HG03060 (cell line): ENCODE results near the gene SPATA32.
A peak's percentile ranks its signal among the peaks of the same experiment; 100 is the strongest.
"Not testable (repeated sequence)": the region's sequence is repeated elsewhere in the genome, so short reads cannot be mapped to it uniquely, and the experiment has no call there.

Source experiments
- ATAC-seq: cut with Tn5 transposase; IDR thresholded peaks from one replicate; pipeline ENCODE4 v1.9.1; 2021; ENCODE audit warnings: low read depth, moderate number of reproducible peaks; ENCODE audit not compliant: unreplicated experiment

The SPATA32 gene, protein sequence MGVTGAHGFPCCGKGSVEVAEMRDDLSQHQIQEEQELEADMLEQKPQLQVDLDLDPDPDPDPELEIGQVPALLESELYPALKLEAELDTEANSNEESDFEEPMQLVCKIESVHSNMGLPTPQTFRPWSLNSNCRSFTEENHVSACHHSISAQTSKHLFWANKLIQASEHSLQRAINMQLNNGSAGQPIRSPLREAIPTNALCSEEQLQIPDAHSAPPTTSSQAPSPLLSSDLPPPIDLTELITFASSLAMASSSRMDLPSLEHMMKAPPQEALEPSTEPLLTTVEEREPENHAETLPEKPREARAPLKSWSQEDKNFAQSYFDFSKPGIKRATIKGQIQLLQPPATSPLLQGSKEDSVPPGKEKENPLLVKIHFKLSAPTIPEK

DNA sequence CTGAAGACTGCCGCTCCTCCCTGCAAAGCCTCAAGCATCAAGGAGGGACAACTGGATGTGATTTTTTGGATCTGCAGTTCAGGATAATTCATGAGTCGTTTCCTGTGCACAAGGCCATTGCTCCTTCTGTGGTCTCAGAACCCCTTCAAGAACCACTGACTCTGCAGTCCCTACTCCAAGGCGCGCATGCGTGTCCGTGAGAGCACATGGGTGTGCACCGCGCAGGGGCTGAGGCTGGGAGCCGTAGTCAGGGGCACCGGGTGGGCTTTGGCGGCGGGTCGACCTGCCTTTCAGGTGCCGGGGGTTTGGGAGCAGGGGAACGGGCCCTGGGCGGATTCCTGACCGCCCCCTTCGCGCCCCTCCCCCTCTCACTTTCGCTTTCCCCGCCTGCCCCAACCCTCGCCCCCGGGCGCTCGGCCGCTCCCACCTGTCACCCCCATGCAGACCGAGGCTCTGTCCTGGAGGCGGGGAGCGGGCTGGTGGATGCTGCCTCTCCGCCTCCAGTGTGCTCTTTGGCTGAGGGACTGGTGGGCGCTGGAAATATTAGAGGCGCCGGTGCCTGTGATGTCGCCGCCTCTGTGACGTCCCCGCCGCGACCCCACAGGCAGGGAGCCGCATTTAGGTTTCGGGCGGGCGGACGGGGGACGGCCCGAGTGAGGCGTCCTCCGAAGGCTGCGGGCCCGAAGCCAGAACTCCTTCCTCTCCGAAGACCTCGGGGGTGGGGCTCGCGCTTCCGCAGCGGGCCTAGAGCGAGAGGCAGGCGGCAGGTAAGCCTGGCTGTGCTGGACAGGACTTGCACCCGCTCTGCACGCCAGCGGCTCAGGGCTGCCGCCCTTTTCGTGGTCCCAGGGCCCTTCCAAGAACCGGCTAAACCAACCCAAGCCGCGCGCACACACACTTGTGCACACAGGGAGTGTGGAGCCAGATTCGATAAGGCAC lies at the start of gene SPATA32:
Gene SPATA32 (minus strand): TSS at position 518 of the 939 bp plus-strand sequence. CDS start 78 bp downstream, at position 440.
- no peak for ATAC-seq

DNA sequence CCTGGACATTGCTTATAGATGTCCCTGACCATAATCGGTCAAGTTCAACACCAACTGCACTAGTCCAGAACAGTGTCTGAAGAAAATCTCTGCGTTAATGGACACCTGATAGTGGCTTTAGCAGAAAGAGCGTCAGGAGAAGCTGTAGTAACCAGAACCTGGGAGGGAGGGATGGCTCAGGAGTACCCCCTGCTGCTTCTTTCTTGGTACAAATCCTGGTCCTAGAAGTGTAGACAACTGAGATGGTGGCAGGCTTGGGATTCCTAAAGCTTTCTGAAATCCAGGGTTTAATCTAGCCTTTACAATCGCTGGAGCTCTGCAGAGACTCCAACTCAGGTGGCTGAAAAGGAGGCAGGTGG lies 49.5 kb upstream of the SPATA32 start:
- ATAC-seq, result no peak

DNA sequence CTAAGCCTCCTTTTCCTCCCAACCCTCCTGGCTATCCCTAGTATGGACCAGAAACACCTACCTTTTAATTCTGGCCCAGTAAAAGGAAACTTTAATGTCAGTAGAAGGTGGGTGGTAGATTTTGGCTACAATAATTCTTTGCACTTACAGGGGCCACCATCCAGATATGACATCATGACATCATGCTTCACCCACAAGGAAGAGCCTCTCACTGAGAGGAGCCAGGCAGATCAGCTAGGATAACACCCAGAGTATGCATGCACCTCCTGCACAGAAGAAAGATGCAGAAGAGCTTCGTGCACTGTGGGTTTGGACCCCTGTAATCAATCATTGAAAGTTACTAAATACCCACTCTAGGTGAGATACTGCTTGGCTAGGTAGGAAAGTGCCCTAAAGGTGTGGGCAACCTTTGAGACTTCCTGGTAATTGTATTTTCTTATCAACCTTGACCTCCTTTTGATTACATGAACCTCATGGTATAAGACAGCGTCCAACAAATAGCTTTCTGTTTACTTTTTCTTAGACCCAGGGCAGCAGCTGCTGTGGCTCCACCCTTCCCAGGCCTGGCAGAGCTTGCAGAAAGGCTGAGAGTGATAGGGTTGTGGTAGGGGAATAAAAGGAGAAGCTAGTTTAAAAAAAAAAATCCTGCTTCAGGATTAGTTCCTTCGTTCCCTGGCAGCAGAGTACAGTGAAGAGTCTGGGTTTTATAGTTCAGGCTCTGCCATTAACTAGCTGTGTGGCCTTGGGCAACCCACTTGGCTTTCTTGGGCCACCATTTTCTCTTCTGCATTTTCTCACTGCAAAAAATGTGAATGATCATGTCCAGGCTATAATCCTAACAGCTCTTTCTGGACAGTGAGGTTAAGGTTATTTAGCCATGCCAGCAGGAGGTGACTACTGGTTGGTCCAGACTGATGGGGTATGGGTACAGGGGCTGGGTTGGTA lies 48.8 kb upstream of the SPATA32 start:
- no peak for ATAC-seq

DNA sequence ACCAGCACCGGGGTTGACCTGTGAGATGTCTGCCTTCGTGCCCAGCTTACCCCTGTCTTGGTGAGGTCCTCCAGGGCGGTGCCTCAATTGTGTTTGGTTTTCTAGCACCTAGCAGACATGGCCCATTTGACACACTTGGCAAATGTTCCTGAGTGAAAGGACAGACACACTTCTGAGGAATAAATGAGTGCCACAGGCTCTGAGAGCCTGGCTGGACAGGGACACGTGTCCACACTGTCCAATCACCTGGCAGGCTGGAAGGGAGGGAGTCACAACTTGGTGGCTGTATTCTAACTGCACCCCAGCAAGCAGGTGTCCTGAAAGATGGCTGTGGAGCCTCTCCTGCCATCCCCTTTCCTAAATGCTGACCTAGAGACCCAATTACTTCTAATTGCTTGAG lies 47.5 kb upstream of the SPATA32 start:
- no peak for ATAC-seq

DNA sequence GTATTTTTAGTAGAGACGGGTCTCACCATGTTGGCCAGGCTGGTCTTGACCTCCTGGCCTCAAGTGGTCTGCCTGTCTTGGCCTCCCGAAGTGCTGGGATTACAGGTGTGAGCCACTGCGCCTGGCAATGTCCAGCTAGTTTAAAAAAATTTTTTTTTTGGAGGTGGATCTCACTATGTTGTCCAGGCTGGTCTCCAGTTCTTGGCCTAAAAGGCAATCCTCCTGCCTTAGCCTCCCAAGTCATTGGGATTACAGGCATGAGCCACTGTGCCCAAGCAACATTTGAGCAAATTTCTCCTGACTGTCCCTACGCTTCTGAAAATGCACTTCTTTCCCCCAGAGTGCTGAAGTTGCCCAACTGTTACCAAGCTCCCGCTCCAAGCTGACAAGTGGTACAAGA lies 46.9 kb upstream of the SPATA32 start:
- no peak for ATAC-seq

DNA sequence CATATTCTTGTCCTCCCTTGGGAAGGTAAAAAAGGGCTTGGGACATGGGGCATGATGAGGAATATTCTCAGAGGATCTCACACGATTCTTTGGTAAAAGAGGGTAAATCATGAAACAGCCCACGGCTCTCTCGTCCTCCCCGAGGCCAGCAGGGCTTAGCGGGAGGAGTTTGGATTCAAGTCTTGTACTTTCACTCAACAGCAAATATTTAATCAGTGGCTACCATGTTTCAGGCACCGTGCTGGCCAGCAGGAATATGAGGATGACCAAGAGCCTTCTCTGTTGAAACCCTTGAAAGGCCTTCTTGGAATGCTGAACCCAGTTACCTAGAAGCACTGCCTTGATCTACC lies 46.1 kb upstream of the SPATA32 start:
- ATAC-seq, result no peak

DNA sequence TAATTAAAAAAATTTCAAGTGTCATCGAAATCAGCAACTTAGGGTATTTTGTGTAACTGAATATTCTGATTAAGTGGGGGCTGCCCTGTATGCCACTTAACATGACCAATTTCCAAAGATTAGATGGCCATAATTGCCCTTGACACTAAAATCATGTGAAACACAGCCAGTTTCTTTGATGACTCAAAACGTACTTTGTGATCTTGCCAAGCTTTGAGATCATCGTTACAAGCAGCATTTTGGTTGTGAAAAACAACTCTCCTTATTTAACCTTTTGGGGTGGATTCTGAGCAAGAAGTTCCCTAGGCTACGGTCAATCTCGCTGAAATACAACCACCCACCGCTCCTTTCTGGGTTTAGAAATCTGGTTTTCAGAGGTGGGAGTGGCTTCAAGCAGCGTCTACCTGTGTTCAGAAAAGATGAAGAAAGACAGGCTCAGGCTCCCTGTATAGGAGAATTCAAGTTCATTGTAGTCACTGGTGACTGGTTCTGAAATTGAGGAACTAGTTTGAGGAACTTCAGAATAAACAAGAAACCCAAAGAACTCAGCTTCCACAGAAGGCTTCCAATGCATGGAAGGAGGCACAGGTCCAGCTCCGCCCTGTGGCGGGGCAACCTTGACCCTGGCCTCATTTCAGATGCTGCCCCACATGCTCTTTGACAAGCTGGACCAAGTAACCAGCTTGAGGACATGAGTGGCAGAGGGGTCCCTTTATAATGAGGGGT lies 45.6 kb upstream of the SPATA32 start:
- peak; percentile 33 for ATAC-seq

DNA sequence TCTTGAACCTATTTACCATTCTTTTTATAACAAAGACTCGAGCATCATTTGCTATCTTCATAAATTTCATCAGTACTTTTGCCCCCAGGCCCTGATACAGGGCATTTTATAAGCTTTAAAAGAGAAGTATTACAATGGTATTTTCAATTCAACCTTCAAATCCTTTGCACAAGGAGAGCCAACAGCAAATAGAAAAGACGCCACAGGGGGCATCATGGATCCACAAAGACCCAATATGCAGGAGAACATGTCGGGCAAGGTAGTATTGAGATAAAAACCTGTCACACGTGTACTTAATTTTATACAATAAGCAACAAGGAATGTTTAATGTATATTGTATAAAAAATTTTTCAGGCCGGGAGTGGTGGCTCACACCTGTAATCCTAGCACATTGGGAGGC lies 44.7 kb upstream of the SPATA32 start:
- ATAC-seq, result no peak

DNA sequence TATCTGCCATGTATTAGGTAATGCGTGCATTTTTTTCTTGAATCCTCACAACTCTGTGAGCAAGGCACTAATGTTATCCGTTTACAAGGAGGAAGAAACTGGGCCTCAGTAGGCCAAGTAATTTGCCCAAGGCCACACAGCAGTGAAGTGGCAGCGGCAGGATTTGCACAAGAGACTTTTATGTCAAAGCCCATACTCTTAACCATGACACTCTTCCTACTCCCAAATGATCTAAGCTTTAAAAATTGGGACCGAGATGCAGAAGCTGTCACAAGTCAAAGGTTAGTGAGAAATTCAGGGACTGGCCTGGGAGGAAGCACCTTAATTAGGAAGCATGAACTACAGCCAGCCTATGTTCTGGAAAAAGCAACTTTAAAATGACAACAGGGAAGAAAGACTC lies 44.2 kb upstream of the SPATA32 start:
- no peak for ATAC-seq

DNA sequence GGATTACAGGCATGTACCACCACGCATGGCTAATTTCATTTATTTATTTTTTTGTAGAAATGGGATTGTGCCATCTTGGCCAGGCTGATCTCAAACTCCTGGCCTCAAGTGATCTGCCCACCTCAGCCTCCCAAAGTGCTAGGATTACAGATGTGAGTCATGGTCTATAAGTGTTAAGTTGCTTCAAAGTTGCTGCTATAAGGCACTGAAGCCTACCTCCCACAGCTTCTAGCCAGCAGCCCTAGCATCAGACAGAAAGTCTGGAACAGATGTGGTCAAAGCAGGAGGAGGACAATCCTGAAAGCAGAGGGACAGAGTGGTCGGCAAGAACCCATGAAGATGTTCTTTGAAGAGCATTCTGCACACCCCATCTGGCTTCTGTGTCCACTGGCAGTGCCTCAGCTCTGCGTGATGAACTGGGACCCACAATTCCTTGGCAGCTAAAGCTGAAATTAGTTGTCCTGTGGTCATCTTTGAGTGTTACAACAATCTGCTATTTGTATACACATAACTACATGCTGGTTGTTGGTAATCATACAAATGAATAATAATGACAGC lies 43.7 kb upstream of the SPATA32 start:
- ATAC-seq, result no peak

DNA sequence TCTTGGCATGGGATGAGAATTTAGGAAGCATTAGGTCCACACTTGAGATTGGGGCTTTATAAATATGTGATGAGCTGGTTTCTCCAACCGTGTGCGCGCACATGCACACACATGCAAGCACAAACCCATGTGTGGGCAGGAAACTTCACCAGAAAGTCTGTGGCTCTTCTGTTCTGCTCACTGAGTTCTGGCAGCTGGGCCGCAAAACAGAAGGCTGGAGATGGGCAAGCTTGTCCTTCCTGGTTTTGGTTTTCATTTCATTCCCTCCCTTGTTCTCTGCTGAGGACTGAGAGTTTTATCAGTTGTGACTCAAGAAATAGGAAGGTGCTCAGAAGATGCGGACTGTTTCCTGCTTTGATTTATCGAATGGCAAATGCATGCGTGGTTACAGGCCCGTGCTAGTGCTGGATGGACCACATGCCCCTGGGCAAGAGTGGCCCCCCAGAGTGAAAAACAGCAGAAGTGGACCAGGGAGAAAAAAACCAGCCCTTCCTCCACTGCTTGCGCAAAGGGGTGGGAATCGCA lies 40.8 kb upstream of the SPATA32 start:
- no peak for ATAC-seq

DNA sequence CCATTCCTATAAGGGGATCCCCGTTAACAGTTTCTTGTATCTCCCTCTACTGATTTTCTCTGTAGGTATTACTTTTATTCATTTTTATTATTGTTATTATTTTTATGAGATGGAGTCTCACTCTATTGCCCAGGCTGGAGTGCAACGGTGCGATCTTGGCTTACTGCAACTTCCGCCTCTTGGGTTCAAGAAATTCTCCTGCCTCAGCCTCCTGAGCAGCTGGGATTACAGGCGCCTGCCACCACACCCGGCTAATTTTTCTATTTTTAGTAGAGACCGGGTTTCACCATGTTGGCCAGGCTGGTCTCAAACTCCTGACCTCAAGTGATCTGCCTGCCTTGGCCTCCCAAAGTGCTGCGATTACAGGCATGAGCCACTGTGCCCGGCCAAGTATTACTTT lies 40.3 kb upstream of the SPATA32 start:
- ATAC-seq, result not testable (repeated sequence)

DNA sequence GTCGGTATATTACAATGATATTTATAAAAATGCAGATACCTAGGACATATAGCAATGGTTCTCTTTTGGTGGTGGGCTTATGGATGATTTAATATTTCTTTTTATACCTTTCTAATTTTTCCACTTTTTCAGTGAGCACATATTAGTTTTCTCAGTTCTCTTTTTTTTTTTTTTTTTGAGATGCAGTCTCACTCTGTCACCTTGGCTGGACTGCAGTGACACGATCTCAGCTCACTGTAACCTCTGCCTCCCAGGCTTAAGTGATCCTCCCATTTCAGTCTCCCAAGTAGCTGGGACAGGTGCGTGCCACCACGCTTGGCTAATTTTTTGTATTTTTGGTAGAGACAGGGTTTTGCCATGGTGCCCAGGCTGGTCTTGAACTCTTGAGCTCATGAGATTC lies 39.8 kb upstream of the SPATA32 start:
- ATAC-seq, result no peak

DNA sequence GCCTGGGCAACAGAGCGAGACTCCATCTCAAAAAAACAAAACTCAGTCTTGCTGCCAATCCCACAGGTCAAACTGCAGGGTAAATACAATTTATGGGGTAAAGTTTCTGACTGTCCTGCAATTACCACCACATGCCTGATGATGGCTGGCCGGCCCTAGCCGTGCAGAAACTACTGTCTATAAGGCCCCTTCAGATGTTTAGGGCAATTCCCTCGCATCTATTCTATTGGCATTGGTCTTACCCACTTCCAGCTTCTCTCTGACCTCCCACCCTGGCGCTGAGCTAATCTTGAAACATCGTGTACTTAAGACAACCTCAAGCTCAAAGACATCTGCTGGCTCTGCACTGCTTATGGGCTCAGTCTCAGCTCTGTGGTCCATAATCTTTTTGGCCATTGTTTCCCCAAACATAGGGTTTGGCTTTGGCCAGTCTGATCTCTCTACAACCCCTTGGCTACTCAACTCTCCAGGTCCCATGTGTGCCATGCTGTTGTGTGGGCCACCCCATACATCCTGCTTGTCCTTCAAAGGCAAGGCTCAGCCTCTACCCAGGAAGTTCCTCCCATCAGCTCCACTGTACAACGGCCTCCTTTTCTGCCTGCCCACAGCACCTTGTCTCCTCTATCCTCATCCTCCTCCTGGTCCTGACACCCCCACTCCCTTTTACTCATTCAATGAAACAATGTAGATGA lies 38.3 kb upstream of the SPATA32 start:
- no peak for ATAC-seq

DNA sequence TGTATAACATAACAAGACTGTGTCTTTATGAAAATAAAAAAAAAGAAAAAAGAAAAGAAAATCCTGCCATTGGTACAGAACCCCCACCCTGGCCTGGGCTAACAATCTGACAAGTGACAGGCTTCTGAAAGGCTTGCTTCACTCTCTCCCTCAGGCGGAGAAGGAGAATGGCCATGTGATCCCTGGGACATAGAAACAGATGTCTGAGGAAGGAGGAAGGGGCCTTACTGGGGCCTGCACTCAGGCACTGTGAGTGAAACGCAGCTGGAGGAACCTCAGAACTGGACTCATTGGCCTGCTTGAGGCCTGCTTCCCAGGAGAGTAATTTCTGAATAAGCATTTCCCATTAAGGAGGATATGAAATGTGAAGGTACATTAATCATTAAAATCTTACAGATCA lies 37.5 kb upstream of the SPATA32 start:
- no peak for ATAC-seq

DNA sequence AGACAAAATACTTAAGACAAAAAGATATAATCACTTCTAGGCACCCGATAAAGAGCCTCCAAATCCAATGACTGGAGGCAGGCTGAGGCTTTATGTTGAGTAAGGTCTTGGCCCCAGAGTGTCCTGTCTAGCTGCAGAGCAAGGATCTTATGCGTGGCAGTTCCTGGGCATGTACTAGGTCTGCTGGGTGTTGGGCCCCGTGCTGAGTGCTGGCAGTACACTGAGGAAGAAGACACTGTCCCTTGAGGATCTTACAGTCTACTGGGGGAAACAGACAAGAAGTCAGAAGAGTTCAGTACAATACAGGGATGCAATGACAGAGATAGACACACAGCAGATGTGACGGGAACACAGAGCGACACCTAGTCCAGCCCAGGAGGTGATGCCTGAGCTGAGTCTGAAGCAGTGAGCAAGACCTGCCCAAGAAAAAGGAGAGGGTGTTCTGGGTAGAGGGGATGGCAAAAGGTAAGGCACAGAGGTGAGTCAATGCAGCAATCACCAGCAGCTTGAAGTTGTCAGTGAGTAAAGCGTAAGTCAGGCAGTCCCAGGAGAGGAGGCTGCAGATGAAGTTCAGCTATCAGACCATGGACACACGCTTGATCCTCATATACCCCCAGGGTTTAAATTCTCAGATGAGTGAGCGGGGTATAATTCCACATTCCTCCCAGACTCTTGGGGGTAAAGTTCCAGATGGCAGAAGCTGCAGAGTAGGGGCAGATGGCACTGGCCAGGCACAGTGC lies 36.8 kb upstream of the SPATA32 start:
- ATAC-seq, result no peak

DNA sequence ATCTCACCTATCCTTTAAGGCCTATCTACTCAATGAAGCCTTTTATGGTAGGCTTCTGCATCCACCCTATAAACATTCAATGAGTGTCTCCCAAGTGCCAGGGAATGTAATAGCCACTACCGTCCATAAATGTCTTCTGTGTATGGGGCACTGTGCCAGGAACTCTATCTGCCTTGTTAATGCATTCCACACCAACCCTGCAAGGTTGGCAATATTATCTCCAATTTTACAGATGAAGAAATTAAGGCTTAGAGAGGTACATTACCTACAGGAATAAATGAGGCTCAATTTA lies 34.9 kb upstream of the SPATA32 start:
- ATAC-seq, result no peak

DNA sequence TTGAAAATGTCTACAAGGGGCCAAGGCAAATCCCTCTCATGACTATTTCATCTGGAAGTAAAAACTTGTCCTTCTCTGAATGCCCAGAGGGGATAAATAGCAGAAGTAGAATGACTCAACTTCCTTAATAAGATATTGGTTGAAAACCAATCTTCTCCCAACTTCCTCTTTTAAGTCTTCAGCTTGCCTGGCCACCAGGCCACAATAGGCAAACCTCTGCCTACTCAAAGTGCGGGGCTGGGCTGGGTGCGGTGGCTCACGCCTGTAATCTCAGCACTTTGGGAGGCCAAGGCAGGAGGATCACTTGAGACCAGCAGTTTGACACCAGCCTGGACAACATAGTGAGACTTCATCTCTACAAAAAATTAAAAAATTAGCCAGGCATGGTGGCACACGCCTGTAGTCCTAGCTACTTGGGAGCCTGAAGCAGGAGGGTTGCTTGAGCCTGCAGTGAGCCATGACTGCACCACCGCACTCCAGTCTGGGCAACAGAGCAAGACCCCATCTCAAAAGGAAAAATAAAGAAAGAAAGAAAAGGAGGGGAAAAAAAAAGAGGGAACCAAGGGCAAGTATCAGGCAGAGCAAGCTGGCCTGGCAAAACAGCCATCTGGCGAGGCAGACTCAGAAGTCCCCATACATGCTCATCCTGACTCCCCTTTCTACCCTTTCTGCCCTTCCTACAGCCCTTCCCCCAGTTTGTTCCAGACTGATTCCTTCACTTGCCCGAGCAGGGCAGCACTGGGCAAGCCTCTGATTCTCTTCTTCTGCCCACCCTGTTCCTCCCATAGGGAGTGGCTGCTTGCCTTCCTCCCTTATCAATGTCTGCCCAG lies 34.3 kb upstream of the SPATA32 start:
- ATAC-seq, result no peak
